ENCODE measurements around the gene PEMT.
A peak's percentile ranks its signal among the peaks of the same experiment; 100 is the strongest.
"Not testable (repeated sequence)": the region's sequence is repeated elsewhere in the genome, so short reads cannot be mapped to it uniquely, and the experiment has no call there.

PEMT gene

GRCh38 chr17:17492085-17492484 lies 99.4 kb downstream of the PEMT start:
- no peak overlapping the region for H3K4me3 ChIP-seq (ENCODE audit: control insufficient read depth, low read depth, low read length)
- DNase-seq (ENCODE audit: low read depth) = no peak
- no peak for TF ChIP-seq CTCF (conservative IDR thresholded peaks at IDR 0.05; ENCODE audit: control insufficient read depth, insufficient read depth, low read depth, low read length)

GRCh38 chr17:17491546-17491988 lies 99.9 kb downstream of the PEMT start:
- no peak for DNase-seq (ENCODE audit: low read depth)
- TF ChIP-seq CTCF (conservative IDR thresholded peaks at IDR 0.05; ENCODE audit: control insufficient read depth, insufficient read depth, low read depth, low read length) = no peak
- H3K4me3 ChIP-seq (ENCODE audit: control insufficient read depth, low read depth, low read length) = no peak overlapping the region

GRCh38 chr17:17491031-17491471 lies 100.5 kb downstream of the PEMT start:
- DNase-seq (ENCODE audit: low read depth) = no peak
- no peak for TF ChIP-seq CTCF (conservative IDR thresholded peaks at IDR 0.05; ENCODE audit: control insufficient read depth, insufficient read depth, low read depth, low read length)
- no peak overlapping the region for H3K4me3 ChIP-seq (ENCODE audit: control insufficient read depth, low read depth, low read length)

GRCh38 chr17:17487998-17488397 lies 103.5 kb downstream of the PEMT start:
- no peak for DNase-seq (ENCODE audit: low read depth)
- H3K4me3 ChIP-seq (ENCODE audit: control insufficient read depth, low read depth, low read length) = no peak overlapping the region
- no peak for TF ChIP-seq CTCF (conservative IDR thresholded peaks at IDR 0.05; ENCODE audit: control insufficient read depth, insufficient read depth, low read depth, low read length)

GRCh38 chr17:17486416-17486815 lies 105.1 kb downstream of the PEMT start:
- H3K4me3 ChIP-seq (ENCODE audit: control insufficient read depth, low read depth, low read length); DNase-seq (ENCODE audit: low read depth): not testable (repeated sequence)

- DNase-seq (ENCODE audit: low read depth) = no peak
- TF ChIP-seq CTCF (conservative IDR thresholded peaks at IDR 0.05; ENCODE audit: control insufficient read depth, insufficient read depth, low read depth, low read length) = no peak
- H3K4me3 ChIP-seq (ENCODE audit: control insufficient read depth, low read depth, low read length) = no peak overlapping the region
Observed at GRCh38 chr17:17485420-17485819, 106.1 kb downstream of the PEMT start.

GRCh38 chr17:17484451-17484899 lies 107.0 kb downstream of the PEMT start:
- TF ChIP-seq CTCF (conservative IDR thresholded peaks at IDR 0.05; ENCODE audit: control insufficient read depth, insufficient read depth, low read depth, low read length) = no peak

More at GRCh38 chr17:17484451-17484899, 107.0 kb downstream of the PEMT start:
- no peak overlapping the region for H3K4me3 ChIP-seq (ENCODE audit: control insufficient read depth, low read depth, low read length)
- peak; percentile 50 for DNase-seq (ENCODE audit: low read depth)
